HG03095 (cell line): ENCODE results near the gene ALG9.
"Not testable (repeated sequence)": the region's sequence is repeated elsewhere in the genome, so short reads cannot be mapped to it uniquely, and the experiment has no call there.

ENCODE experiments used
- ATAC-seq: cut with Tn5 transposase; IDR thresholded peaks from one replicate; pipeline ENCODE4 v1.9.1; 2021; ENCODE audit warnings: moderate library complexity; ENCODE audit not compliant: unreplicated experiment

ALG9 gene

DNA sequence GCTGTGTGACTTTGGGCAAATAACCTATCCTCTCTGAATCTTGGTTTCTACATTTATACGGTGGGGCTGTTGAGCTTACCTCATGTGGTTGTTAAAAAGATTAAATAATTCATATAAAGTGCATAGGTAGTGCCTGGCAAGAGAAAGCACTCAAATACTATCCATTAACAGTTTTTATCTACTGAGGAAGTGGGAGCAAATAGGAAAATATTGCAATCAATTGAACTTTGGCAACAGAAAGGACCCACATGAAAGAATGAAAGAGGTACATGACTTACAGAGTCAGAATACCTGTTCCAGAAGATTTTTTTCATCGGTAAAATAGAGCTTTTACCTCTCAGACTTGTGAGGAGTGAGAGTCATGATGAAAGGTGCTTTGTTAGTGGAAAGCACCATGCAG is 98.8 kb downstream of the ALG9 start:
- ATAC-seq: no peak

DNA sequence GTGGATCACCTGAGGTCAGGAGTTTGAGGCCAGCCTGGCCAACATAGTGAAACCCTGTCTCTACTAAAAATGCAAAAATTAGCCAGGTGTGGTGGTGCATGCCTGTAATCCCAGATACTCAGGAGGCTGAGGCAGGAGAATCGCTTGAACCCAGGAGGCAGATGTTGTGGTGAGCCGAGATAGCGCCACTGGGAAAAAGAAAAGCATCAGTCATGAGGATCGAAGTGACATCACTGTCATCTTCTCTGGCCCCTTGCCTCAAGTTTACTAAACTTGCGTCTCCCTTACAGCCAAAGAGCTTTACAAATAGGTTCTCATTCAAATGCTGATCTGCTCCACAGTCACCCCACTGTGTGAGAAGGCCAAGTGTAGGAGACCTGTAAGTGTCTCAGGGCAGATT is 100.2 kb downstream of the ALG9 start:
- ATAC-seq: not testable (repeated sequence)

DNA sequence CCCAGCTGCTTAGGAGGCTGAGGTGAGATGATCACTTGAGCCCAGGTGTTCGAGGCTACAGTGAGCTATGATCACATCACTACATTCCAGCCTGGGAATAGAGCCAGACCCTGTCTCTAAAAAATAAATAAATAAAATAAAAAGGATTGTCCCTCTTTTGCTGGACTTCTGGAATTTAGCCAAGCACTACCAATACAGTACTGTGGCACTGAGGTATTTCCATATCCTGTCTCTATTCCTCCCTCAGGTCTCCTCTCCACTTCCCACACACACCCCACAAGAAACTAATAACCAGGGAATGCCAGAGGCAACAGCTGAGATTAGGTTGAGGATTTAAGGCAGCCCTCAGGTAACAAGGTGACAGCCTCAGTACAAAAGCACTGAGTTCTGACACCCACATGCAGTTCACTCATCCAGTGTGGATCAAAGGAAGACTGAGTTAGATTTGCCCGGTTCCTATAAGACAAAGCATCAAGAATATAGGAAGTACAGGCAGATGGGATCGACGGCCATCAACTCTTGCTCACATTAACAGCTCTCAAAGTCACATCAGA is 100.7 kb downstream of the ALG9 start:
- no peak for ATAC-seq

DNA sequence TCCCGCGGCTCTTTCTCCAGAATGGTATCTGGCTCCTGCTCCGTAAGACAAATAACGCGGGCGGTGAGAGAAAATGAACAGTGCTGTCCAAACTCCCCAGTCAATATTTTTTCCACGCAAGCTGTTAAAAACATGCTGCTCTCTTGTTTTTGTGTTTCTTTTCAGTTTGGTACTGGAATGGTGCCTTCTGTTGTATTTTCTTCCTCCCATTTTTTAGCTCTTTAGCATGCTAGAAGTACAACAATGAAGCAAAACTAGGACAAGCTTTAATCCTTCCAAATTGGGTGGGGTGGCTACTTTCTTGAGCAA is 104.6 kb downstream of the ALG9 start:
- ATAC-seq: no peak

DNA sequence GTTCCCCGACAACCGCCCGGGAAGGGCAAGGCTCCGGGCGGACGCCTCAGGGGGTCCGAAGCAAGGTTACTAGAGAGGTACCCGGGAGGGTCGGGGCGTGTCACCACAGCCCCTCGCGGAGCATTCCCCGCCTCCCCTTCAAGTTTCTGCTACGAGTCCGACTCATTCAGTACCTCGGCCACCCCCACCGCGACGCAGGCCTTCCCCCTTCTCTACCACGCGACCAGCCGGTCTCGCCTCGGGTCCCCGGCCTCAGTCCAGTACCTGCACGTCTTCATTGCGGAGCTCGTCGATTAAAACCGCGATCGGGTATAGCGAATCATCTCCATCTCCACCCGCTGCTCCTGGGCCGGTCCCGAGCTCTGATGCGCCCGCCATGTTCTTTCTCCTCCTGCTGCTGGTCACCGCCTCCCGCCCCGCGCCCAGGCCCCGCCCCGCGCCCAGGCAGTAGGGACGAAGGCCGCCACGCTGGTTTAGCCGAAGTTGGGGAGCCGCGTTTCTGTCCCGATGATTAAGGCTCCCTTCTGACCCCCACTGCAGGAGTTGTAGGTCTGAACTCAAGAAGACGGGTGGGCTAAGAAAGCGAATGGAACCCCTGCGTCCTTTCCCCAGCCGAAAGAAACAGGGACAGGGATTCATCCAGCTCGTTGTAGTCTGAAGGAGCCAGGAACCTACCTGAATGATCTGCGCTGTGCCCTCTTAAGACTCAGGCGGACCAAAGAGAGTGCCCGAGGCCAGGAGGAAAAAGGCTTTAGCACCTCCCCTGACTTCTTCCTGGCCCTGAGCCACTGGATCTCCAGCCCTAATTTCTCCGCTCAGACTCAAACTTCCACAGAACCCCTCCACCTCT is 105.2 kb downstream of the ALG9 start, which contains the start of gene PPP2R1B:
Gene PPP2R1B (minus strand): TSS at position 406 of the 850 bp plus-strand sequence. CDS start 28 bp downstream, at position 378.
- ATAC-seq: peak; percentile 93

DNA sequence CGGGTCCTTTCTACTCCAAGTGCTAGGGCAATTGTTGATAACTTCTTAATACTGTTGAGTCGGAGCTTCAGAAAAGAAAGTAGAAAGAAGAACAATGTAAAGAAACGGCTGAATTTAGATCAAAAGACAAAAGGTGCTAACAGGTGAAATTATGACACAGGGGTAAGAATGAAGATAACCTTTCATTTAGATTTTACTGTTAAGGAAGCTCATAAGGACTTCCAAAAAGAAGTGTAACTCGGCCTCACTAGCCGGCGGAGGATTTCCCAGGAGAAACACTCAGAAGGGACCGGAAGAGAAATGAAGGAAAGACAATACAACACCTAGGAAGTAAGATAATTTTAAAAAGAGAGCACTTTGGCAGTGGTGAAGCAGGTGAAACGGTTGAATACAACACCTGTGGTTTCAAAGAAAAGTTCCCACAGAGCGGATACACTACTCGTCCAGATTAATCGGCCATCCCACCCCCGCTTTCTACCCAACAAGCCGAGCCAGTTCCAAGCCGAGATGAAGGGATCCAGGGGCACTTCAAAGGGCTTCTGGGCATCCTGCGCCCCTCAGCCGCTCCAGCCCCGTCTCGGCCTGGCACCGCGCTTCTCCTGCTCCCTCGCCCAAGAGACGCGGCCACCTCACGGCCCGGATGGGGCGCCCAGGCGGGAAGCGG is 105.9 kb downstream of the ALG9 start:
- peak; percentile 35 for ATAC-seq

DNA sequence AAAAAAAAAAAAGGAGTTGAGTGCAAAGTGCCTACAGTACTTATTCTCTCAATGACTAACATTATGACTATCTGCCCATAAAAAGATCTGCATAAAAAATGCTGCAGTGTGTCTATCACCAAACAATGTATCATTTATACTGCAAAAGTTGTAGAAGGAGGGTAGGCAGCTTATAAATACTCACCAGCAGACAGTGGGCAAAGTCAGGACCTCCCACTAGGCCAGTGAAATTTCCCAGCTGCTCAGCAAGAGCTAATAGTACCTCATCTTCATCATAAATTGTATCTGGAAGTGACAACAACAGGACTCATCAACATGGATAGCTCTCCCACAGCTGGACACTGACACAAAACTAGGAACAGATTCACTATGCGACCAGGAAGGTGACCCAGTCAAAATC is 106.8 kb downstream of the ALG9 start:
- no peak for ATAC-seq

DNA sequence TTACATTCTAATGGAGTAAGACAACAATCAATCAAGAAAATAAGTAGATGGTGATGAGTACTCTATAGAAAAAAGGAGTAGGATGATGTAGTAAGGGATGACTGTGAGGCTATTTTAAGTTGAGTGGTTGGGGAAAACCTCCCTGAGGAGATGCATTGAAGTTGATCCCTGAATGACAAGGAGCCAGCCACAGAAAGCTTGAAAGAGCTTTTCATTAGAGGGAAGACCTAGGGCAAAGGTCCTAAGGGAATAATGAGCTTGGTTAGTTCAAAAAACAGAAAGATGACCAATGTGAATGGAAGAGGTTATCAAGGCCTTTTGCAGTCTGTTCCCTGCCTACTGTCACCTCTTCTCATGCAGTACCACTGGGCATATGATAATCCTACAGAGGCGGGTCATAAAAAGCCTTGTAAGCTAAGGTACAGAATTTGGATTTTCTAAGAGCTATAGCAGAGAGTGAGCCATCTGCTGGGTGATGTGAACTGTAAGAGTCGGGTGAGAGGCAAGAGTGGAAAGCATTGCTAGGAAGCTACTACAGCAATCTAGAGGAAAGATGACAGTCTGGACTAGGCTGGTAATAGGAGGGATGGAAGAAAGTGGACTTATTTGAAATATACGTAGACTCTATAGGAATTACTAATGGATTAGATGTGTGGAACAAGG is 108.3 kb downstream of the ALG9 start:
- ATAC-seq: no peak

DNA sequence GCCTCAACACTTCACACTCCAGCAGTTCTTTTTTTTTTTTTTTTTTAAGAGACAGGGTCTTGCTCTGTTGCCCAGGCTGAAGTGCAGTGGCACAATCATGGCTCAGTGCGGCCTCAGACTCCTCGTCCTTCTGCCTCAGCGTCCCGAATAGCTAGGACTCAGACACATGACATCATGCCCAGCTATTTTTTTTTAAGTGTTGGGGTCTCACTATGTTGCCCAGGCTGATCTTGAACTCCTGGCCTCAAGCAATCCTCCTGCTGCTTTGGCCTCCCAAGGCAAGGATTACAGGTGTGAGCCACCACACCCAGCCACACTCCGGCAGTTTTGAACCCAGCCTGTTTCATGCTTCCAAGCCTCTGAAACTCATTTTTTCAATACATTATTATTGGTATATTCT is 108.9 kb downstream of the ALG9 start:
- ATAC-seq: no peak

DNA sequence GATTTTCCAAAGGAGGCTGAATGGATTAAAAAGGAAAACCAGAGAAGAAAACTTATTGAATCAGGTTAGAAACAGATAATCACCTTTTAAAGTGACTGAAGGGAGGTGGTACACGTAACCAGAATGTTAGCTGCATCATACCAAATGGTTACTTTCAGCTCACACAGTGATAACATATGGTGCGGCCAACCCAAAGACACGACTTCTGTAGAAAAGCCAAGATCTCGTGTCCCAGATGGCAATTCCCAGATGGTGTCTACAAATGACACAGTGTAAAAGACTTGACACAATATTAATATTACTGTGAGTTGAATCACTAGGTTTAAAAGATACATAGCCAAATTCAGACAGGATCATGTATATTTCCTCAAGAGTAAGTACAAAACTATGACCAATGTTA is 110.3 kb downstream of the ALG9 start:
- no peak for ATAC-seq

DNA sequence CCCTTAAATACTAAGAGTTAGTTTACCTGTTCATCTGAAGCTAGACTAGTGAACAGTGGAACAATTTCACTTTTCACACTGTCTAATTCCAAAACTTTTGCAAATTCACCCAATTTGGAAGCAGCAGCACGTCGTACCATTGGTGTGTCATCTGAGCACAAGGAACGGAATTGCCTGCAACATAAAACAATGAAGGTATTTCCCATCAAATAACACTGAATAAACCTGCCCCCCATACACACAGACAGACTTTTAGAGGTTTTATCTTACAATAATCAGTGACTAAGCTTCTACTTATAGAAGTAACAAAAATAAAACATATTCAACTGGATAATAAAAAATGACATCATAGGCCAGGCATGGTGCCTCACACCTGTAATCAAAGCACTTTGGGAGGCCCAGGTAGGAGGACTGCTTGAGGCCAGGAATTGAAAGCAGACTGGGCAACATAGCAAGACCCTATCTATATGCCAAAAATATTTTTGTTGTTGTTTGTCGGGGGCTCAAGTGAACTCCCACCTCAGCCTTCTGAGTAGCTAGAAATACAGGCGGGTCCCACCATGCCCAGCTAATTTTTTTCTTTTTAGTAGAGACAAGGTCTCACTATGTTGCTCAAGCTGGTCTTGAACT is 111.5 kb downstream of the ALG9 start:
- no peak for ATAC-seq

DNA sequence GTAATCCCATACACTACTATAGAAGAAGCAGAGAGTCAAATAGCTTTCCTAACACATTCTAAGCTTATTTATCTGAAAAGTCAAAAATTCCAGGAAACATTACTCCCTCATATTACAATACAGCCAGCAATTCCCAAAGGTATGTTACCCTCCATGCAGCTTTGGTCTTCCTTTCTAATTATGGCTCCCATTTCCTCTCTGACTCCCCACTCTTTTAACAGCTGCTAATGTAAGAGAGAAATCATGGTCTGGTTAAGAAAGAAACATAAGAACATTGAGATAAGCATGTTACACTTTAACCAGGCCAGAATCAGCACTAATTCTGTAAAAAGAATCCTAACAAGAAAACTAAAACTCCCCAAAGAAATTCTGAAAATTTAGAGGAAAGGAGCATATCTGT is 112.0 kb downstream of the ALG9 start:
- ATAC-seq: no peak

DNA sequence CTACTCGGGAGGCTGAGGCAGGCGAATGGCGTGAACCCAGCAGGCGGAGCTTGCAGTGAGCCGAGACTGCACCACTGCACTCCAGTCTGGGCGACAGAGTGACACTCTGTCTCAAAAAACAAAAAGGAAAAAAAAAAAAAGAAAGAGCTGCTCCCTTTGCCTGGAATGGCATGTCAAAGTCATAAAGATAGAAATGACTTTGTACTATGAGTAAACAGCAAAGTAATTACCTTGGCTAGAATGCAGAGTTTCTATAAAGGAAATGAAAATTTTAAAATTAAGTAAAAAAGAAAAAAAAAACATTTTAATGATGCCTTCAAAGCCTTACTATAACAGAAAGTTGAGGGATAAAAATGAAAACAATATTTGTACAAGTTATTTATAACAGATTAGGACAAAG is 115.3 kb downstream of the ALG9 start:
- no peak for ATAC-seq

DNA sequence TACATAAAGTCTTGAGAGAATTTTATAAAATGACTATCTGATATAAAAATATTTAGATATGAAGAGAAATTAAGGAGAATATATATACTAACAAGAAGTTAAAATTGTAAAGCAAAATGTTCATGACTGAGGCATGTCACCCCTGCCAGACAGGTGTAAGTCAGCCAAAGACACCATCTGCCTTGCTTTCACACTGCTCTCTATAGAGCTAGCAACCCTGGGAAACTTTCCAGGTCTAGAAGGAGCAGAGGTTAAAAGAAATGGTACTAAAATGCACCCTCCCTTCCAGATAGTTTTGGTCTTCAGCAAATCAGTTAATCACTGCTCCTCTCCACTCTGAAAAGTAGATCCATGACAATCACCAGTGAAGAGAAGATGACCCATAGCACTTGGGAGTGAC is 121.7 kb downstream of the ALG9 start:
- no peak for ATAC-seq

DNA sequence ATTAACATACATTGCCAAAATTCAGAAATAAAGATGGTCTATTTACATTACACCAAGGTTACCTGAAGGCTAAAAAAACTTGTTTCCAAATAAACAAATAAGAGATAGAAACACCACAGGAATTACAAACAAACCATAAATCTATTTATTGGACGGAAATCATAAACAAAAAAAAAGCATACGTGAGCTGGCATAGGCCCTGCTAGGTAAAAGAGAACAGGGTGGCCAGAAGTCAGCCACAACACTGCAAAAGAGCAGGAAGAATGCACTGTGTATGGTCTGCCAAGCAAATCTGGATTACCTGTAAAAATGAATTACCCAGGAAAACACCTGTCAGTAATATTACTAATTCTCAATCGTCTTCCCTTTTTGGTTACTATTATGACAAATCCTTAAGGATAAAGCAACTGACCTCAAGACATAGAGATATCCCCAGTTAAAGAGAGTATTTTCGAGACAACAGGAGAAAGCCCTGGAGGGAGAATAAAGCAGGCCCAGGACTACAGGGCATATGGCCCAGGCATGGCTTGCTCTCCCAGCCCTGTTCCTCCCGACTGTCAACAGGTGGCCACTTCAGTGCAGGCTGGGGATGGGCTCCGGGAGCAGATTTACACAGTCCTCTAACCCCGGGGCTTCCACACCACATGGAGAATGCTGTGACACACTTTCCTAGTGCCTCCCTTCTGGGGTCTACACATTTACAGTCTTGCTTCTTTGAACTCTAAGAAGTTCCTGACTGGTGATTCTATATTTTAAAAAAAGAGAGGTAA is 123.2 kb downstream of the ALG9 start:
- ATAC-seq: no peak

DNA sequence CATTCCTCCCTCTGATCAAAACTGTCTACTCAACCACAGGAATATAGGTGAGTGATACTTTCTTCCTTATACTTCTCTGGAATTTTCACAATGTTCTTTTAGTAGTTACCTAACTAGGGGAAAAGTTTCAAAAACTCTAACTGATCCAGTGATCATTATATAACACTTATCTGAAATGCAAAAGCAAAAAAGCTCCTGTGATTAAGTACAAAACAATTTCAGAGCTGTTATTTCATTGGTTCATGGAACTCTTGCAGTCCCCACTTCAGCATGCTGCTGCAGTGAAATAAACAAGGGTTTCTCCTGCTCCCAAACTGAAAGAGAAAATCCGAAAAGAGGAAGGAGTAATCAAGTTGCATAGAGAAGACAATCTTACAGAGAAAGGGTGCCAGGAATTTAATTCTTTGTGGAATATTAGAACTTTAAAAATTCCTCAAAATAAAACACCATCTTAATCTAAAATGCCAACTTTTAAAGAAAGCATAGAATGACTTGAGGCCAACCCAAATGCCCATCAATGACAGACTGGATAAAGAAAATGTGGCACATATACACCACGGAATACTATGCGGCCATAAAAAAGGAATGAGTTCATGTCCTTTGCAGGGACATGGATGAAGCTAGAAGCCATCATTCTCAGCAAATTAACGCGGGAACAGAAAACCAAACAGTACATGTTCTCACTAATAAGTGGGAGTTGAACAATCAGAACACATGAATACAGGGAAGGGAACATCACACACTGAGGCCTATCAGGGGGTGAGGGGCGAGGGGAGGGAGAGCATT is 125.5 kb downstream of the ALG9 start:
- ATAC-seq: no peak

DNA sequence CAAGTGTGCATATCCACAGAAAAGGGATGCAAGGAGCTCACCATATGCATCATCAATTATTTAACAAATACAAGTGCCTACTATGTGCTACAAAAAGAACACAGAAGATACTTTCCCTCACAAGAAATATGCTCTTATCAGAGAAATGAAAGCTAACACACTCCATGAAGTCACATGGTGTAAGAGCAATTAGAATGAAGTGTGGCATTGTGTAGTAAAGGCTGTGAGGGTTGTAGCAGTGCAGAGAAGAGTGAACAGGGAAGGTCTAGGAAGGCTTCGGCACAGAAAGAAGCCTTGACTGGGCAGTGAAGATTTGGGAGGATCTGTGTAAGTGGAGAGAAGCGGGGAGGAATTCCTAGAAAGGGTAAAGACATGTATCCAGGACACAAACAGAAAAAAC is 127.7 kb downstream of the ALG9 start:
- ATAC-seq: no peak

DNA sequence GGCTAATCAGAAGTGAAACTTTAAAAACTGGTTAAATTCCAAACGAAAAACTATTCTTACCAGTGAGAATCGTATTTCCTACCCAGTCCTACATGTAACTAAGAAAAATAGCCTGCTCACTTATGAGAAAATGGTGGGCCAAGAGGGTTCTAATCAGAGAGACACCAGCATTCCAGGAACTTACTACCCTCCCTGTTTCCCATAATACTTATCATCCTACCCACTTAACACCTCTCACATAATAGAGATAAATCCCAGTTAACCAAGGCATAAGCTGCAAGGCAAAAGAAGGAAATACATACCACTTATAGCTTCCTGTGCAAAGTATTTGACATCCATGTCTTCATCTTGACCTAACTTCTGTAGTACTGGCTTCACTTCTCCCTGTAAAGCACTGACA is 129.6 kb downstream of the ALG9 start:
- no peak for ATAC-seq

DNA sequence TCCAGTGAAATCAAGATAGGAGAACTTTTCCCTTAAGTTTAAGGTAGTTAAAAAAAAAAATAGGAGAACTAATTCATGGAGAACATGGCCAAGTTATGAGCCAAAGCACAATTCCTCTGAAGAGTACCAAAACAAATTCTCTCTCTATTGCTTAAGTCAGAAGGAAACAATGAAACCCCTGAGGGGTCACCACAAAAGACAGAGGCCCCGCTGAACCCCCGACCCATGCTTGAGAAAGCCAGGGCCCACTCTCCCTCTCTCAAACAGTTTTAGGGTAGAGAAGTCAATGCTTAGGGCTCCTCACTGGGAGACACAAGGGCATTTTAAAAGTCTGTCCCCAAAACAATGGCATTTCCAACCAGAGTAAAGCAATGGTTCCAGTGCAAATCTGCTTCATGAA is 132.1 kb downstream of the ALG9 start:
- no peak for ATAC-seq
